SK-N-SH treated with all-trans-retinoic acid at 6 μM for 48 hours (cell line): ENCODE results near the gene AMPH.

Experiments
- ARNTL ChIP-seq: fragments of 450-650 bp; formaldehyde crosslinking; IDR thresholded peaks from 2 replicates; pipeline ENCODE4 v1.5.0; 2020; ENCODE audit warnings: low read depth, mild to moderate bottlenecking, moderate library complexity, borderline replicate concordance
- CREB5 ChIP-seq: fragments of 250-450 bp; sonication (Bioruptor Pico); IDR thresholded peaks from 2 replicates; pipeline ENCODE4 v1.5.1; 2020; ENCODE audit warnings: low read depth, mild to moderate bottlenecking, moderate library complexity
- CSDC2 ChIP-seq: fragments of 250-450 bp; sonication (Bioruptor Pico); IDR thresholded peaks from 2 replicates; pipeline ENCODE4 v1.5.0; 2020; ENCODE audit warnings: mild to moderate bottlenecking, moderate library complexity
- GLIS3 ChIP-seq: fragments of 250-450 bp; sonication (Bioruptor Pico); IDR thresholded peaks from 2 replicates; pipeline ENCODE4 v1.5.0; 2020; ENCODE audit warnings: mild to moderate bottlenecking, moderate library complexity
- ISL1 ChIP-seq: fragments of 250-450 bp; sonication (Bioruptor Pico); IDR thresholded peaks from 2 replicates; pipeline ENCODE4 v2.1.2; 2022; ENCODE audit warnings: mild to moderate bottlenecking, moderate library complexity
- PATZ1 ChIP-seq: fragments of 250-450 bp; sonication (Bioruptor Pico); IDR thresholded peaks from 2 replicates; pipeline ENCODE4 v1.8.0; 2020; ENCODE audit warnings: mild to moderate bottlenecking, moderate library complexity, borderline replicate concordance
- RARB ChIP-seq: fragments of 250-450 bp; sonication (Bioruptor Pico); IDR thresholded peaks from 2 replicates; pipeline ENCODE4 v1.8.0; 2021; ENCODE audit warnings: mild to moderate bottlenecking, moderate library complexity
- SNAI2 ChIP-seq: fragments of 250-450 bp; sonication (Bioruptor Pico); IDR thresholded peaks from 2 replicates; pipeline ENCODE4 v1.5.0; 2020; ENCODE audit warnings: mild to moderate bottlenecking, moderate library complexity
- ZC3H10 ChIP-seq: fragments of 250-450 bp; sonication (Bioruptor Pico); IDR thresholded peaks from 2 replicates; pipeline ENCODE4 v1.5.1; 2021; ENCODE audit warnings: mild to moderate bottlenecking, moderate library complexity
- ZFP3 ChIP-seq: fragments of 250-450 bp; sonication (Bioruptor Pico); IDR thresholded peaks from 2 replicates; pipeline ENCODE4 v1.5.0; 2020; ENCODE audit warnings: mild to moderate bottlenecking, moderate library complexity
- ZFP30 ChIP-seq: fragments of 450-650 bp; formaldehyde crosslinking; IDR thresholded peaks from 2 replicates; pipeline ENCODE4 v1.5.0; 2022; ENCODE audit warnings: mild to moderate bottlenecking, moderate library complexity
- ZNF8 ChIP-seq: fragments of 450-650 bp; formaldehyde crosslinking; IDR thresholded peaks from 2 replicates; pipeline ENCODE4 v1.5.0; 2020; ENCODE audit warnings: mild to moderate bottlenecking, moderate library complexity
- TF ChIP-seq, protein P1 (sequence below): fragments of 250-450 bp; sonication (Bioruptor Pico); IDR thresholded peaks from 2 replicates; pipeline ENCODE4 v1.5.0; 2020; ENCODE audit warnings: mild to moderate bottlenecking, moderate library complexity
- TF ChIP-seq, protein P2 (sequence below): fragments of 250-450 bp; sonication (Bioruptor Pico); IDR thresholded peaks from 2 replicates; pipeline ENCODE4 v1.5.1; 2021; ENCODE audit warnings: mild to moderate bottlenecking, moderate library complexity

DNA sequence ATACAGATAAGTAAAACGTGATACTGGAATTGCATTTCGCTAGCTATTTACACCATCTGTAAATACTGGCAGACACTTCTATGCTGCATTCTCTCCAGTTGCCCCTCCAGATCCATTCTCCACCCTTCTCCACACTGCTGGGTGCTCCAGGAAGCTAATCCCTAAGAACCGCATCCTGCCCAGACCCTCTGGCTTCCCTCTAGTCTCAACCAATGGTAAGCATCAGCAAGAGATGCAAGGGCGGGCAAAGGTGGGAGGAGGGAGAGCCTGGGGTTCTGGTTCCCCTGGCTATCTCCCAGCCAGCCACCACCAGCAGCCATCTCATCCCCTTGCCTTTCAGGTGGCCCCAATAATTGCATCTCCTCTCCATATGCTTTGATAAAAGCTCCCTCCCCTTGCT is 84.4 kb downstream of the AMPH start:
- TF ChIP-seq CREB5 (no peak), PATZ1 (no peak), ZFP3 (no peak), RARB (CRISPR knock-in tag) (no peak), ZC3H10 (CRISPR knock-in tag) (no peak), ZNF8 (CRISPR knock-in tag) (no peak), ARNTL (no peak), GLIS3 (no peak), SNAI2 (CRISPR knock-in tag) (no peak), ZFP30 (CRISPR knock-in tag) (no peak), CSDC2 (CRISPR knock-in tag) (no peak), ISL1 (no peak)
- TF ChIP-seq, protein P1, sequence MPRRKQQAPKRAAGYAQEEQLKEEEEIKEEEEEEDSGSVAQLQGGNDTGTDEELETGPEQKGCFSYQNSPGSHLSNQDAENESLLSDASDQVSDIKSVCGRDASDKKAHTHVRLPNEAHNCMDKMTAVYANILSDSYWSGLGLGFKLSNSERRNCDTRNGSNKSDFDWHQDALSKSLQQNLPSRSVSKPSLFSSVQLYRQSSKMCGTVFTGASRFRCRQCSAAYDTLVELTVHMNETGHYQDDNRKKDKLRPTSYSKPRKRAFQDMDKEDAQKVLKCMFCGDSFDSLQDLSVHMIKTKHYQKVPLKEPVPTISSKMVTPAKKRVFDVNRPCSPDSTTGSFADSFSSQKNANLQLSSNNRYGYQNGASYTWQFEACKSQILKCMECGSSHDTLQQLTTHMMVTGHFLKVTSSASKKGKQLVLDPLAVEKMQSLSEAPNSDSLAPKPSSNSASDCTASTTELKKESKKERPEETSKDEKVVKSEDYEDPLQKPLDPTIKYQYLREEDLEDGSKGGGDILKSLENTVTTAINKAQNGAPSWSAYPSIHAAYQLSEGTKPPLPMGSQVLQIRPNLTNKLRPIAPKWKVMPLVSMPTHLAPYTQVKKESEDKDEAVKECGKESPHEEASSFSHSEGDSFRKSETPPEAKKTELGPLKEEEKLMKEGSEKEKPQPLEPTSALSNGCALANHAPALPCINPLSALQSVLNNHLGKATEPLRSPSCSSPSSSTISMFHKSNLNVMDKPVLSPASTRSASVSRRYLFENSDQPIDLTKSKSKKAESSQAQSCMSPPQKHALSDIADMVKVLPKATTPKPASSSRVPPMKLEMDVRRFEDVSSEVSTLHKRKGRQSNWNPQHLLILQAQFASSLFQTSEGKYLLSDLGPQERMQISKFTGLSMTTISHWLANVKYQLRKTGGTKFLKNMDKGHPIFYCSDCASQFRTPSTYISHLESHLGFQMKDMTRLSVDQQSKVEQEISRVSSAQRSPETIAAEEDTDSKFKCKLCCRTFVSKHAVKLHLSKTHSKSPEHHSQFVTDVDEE (CRISPR knock-in tag) = no peak
- TF ChIP-seq, protein P2, sequence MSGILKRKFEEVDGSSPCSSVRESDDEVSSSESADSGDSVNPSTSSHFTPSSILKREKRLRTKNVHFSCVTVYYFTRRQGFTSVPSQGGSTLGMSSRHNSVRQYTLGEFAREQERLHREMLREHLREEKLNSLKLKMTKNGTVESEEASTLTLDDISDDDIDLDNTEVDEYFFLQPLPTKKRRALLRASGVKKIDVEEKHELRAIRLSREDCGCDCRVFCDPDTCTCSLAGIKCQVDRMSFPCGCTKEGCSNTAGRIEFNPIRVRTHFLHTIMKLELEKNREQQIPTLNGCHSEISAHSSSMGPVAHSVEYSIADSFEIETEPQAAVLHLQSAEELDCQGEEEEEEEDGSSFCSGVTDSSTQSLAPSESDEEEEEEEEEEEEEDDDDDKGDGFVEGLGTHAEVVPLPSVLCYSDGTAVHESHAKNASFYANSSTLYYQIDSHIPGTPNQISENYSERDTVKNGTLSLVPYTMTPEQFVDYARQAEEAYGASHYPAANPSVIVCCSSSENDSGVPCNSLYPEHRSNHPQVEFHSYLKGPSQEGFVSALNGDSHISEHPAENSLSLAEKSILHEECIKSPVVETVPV (CRISPR knock-in tag) = no peak
